NCI-H82 treated with DMSO at 0.1 percent for 48 hours (cell line): ENCODE results near the gene SP4.
"Not testable (repeated sequence)": the region's sequence is repeated elsewhere in the genome, so short reads cannot be mapped to it uniquely, and the experiment has no call there.

Source experiments
- DNase-seq: peaks from one replicate; lab custom pipeline; 2025; ENCODE audit not compliant: unreplicated experiment; lab: John Stamatoyannopoulos, UW

The SP4 gene

DNA sequence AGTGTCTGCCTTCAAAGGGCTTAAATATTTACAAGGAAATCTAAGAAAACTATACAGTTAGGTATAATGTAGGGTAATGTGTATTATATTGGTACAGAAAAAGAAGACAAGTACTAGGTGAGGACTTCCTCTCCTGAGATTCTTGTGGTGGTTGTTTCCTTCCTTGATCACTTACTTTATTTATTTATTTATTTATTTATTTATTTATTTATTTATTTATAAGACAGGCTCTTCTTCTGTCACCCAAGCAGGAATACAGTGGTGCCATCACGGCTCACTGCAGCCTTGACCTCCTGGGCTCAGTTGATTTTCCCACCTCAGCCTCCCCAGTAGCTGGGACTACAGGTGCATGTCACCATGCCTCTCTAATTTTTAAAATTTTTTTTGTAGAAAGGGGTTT lies 96.8 kb downstream of the SP4 start:
- no peak for DNase-seq

DNA sequence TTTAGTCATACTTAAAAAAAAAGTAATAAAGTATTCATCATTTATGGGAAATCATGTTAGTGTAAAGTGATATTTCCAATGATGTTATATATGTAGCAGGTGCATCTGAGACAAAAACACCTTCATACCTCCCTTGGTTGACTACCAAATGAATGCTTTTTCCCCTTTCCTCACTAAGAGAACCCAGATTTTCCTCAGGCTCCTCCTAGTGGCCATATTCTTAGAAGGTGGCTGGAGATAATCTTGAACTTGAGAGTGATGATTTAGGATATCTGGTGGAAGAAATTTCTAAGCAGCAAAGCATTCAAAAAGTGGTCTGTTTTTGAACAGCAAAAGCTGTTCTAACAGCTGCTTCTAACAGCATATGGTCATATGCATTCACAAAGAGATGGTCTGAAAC lies 98.1 kb downstream of the SP4 start:
- DNase-seq = no peak

DNA sequence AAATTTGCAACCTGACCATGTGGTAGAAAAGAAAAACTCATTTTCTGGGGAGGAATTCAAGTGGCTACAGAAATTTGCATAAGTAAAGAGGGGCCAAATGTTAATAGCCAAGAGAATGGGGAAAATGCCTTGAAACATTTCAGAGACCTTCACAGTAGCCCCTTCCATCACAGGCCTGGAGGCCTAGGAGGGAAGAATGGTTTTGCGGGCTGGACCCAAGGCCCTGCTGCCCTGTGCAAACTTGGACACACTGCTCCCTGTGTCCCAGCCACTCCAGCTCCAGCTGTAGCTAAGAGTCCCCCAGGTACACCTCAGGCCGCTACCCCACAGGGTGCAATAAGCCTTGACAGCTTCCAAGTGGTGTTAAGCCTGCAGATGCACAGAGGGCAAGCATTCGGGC lies 98.6 kb downstream of the SP4 start:
- no peak for DNase-seq

DNA sequence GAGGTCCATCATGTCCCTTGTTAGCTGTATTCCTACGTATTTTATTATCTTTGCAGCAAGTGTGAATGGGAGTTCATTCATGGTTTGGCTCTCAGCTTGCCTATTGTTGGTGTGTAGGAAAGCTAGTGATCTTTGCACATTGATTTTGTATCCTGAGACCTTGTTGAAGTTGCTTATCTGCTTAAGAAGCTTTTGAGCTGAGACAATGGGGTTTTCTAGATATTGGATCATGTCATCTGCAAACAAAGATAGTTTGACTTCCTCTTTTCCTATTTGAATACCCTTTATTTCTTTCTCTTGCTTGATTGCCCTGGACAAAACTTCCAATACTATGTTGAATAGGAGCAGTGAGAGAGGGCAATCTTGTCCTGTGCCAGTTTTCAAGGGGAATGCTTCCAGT lies 104.6 kb downstream of the SP4 start:
- DNase-seq = not testable (repeated sequence)

DNA sequence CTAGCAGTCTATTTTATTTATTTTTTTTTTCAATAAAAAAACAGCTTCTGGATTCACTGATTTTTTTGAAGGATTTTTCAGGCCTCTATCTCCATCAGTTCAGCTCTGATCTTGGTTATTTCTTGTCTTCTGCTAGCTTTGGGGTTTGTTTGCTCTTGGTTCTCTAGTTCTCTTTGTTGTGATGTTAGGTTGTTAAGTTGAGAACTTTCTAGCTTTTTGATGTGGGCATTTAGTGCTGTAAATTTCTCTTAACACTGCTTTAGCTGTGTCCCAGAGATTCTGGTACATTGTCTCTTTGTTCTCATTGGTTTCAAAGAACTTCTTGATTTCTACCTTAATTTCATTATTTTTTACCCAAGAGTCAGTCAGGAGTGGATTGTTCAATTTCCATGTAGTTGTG lies 105.8 kb downstream of the SP4 start:
- not testable (repeated sequence) for DNase-seq

DNA sequence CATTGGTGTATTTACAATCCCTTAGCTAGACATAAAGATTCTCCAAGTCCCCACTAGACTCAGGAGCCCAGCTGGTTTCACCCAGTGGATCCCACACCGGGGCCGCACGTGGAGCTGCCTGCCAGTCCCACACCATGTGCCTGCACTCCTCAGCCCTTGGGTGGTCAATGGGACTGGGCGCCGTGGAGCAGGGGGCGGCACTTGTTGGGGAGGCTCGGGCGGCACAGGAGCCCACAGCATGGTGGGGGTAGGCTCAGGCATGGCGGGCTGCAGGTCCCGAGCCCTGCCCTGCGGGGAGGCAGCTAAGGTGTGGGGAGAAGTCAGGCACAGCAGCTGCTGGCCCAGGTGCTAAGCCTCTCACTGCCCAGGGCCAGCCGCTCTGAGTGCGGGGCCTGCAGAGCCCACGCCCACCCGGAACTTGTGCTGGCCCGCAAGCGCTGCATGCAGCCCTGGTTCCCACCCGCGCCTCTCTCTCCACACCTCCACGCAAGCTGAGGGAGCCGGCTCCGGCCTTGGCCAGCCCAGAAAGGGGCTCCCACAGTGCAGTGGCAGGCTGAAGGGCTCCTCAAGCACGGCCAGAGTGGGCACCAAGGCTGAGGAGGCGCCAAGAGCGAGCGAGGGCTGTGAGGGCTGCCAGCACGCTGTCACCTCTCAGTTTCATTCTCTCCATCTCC lies 108.7 kb downstream of the SP4 start:
- DNase-seq = not testable (repeated sequence)

DNA sequence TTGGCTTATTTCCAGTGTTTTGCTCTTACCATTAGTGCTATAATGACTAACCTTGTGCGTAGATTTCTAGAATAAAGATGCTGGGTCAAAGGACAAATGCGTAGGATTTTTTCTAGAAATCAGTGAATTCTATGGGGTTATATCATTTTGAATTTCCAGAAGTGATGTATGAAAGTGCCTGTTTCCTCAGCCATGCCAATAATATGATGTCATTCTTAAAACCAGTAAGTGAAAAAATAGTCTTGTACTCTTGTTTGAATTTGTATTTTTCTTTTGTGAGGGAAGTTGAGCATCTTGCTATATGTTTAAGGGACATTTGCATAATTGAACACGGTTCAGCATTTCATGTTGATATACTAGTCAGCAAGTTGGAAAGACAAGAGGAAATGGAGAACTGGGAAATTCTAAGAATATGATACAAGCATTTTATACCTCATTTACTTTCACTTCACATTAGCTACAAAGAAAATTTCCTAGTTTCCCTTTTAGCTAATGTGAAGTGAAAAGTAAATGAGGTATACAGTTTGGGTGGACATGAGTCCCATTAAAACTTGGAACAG lies 111.1 kb downstream of the SP4 start:
- no peak for DNase-seq

DNA sequence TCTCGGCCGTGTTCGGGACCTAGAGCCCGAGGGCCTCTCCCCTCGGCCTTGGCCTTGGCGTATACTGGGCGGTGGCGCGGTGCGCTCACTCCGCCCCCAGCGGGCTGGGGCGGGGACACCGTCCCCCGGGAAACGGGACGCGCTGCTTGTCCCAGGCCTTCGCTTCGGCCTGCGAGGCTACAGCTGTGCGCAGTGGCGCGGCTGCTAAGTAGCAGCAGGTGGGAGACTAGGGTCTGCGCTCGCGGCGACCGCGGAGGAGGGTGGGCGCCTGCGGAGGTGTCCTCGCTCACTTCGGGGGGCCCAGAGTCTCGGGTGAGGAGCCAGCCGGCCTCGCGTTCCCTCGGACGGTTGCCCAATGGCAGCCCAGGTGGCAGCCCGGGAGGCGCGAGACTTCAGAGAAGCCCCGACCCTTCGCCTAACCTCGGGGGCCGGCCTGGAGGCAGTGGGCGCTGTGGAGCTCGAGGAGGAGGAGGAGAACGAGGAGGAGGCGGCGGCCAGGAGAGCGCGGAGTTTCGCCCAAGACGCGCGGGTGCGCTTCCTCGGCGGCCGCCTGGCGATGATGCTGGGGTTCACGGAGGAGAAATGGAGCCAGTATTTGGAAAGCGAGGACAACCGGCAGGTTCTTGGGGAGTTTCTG lies 115.1 kb downstream of the SP4 start, which contains the start of gene DNAH11:
Gene DNAH11, plus strand, starts transcription at position 149 of the 637 bp plus-strand sequence. Its CDS starts 207 bp downstream, at position 356.
- no peak for DNase-seq

DNA sequence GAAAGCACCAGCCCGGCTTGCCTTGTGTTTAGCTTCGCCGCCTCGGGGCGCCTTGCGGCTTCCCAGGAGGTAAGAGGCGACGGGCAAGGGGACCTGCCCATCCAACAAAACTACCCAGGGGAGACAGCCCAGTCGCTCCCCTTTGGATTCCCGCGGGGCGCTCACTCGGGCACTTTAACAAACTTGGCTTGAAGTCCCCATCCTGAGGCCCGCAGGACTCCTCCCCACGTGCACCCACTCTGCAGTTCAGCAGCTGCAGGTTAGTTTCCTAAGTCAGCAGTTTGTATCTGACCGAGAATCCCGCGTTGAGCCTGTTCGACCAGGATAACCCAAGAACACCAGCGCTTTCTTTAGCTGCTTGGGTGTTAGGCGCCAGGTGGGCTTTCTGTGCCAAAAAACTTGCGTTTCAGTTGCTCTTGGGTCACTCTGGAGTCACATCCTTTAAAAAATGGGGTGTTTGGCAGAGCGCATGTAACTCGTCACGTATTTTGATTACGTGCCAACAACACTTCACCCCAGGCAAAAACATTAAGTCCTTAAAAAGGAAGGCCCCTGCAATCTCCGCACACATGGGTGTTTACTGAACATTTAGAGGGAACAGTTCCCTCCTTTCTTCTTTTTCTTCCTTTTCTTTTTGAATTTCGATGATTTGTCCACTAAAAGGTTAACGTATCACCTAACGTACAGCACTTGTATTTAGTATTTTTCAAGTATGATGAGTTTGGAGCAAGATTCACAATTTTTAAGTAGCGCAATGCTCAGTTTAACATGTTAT lies 115.8 kb downstream of the SP4 start:
- DNase-seq = no peak

DNA sequence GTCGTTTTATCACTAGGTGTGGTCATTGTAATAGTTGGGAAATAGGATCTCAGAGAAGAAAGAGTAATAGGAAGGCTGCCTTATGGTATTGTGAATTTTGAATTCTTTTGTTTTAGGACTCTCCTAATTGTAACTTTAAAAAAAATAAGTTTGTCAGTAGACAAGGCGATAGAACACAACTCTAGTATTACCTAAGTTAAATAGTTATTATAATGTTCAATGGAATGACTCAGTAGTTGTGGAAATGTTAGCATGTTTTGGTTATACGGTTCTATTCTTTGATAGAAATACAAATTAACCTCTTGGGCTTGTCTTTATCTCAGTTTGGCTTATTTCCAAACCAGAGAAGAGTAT lies 116.4 kb downstream of the SP4 start:
- no peak for DNase-seq

DNA sequence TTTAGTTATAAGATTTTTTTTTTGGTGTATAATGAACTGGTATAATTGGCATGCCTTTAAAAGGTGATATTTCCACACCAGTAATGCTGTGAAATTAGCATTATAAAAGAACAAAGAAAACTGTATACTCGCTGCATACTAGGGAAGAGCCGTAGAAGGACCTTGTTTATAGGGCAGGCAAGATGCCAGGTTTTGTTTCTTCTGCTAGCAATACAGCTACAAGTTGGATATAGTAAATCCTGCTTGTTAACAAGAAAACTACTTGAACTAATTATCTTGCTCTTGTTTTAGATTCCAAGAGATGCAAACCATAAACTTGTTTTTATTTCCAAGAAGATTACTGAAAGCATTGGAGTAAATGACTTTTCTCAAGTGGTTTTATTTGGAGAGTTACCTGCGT lies 116.8 kb downstream of the SP4 start:
- no peak for DNase-seq

DNA sequence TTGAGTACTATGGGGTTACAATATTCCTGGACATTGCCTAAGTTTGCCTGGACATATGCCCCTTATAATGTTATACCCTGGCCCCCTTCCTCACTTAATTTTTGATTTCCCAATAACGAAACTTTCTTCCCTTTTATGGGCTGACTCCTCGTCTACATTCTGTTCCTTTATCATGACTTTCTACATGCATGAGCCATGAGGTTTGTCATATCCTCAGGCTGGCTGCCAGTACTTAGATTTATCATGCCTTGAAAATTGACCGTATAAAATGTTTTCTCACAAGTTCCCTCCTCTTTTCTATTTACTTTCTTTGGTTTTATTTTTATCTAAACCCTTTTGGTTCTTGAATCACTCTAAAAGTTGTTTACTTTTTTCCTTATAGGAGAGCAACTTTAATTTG lies 119.6 kb downstream of the SP4 start:
- DNase-seq = no peak

DNA sequence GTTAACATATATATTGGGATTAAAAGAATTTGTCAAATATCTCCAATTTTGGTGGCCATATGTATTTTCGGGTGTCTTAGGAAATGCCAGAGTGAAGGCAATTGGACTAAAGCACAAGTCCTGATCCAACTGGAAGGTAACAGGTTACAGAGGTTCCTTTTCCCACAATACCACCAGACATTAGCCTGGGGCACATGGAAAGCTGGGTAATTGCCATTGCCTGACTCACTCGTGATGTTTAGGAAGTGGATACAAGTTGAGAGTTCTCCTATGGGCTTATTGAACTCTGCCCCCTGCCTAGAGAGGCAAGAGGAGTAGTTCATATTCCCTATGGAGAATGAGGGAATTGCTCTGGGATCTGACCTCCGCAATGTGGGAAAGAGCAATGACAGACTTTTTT lies 120.6 kb downstream of the SP4 start:
- DNase-seq = no peak

DNA sequence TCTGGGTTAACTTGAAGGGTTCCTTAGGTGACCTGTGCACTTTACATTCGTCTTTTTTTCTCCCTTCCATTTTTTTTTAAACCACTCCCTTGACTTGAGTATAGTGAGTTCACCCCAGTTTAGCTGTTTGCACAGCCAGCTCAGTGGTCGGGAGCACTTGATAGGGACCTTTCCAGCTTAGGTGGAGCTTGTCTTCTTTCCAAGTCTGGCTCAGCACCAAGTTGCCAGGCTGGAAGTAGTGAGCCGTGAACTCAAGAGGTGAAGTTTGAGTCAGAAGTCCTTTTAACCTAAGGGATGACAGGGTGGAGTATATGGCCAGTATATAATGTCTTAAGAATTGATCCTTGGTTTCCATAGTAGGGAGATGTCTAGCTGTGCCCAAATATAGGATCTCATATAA lies 122.2 kb downstream of the SP4 start:
- no peak for DNase-seq

DNA sequence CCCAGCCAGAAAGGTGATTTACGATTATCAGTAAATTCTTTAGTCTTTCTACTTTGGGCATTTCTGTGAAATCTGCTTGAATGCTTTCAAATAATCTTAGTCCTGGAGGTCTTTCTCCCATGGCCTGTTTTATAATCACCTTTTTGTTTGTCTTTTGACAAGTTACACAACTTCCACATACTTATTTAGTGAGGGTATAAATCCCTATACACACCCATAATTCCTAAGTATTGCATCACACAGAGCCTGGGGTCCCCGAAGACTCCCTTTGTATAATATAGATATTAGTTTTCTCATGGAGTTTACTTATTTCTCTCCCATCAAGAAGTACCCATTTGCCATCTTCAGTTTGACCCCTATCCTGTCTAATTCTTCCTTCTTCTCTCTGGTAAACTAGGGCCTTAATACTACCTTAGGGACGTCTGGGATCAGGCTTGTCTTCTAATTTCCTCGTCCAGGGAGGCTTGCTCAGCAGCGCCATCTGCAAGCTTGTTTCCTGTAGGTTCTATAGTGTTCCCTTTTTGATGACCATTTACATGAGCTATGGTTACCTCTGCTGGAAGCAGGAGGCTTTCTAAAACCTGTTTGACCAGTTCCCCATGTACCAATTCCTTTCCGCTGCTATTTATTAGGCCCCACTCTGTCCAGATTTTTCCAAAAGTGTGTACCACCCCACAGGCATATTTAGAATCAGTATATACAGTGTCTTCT lies 123.1 kb downstream of the SP4 start:
- no peak for DNase-seq

DNA sequence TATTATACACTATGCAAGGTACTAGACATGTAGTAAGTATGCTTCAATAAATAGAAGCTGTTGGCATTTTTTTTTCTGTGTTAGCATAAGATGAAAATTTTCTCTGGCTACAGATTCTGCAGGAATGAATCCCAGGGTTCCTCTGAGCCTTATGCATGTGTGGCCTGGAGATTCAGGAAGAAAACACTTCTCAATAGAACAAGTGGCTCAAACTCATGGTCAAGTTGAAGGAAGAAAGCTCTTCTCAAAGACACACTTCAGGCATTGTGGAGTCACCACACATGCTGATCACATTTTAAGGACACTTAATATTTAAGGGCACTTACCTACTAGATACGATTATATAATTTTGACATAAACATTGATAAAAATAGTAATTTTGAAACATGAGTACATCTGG lies 134.5 kb downstream of the SP4 start:
- no peak for DNase-seq
